GM19099 (cell line): Measurements from ENCODE around the gene FBN3.

ENCODE experiments used
- POLR2A ChIP-seq: IDR thresholded peaks from 3 replicates; pipeline ENCODE4 v1.6.1; 2011; ENCODE audit warnings: low read depth; ENCODE audit not compliant: insufficient read length; ENCODE audit errors: extremely low read depth

The FBN3 gene

DNA sequence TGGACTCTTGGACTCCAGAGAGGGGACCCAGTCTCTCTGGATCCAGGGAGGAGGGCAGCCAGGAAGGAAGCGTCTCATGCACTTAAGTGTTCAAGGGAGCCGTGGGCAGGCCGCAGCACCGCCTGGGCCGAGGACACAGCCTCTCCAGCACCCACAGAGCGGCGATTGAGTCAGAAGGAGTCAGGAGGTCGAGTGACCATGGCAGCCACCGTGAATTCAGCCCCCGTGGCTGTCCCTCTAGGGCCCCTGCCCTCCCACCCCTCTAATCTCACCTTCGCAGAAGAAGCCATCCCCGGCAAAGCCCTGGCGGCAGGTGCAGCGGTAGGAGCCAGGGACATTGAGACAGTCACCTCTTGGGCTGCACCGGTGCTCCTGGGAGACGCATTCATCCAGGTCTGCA is 38.0 kb downstream of the FBN3 start:
- TF ChIP-seq POLR2A, result no peak

DNA sequence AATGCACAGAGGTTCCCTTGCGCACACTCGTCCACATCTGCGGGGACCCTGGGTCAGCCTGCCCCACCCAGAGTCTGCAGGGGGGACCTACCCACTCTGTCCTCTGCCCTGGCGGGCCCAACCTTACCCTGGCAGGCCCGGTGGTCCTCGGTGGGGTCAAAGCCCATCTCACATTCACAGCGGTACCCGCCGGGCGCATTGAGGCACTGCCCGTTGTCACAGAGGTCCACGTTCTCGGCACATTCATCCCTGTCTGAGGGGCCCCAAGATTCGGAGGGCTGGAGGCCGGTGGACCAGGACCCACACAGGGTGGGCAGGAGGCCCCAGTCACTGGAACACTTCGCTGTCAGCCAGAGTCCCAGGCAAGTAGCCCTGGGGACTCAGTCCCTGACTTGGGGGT is 38.5 kb downstream of the FBN3 start:
- no peak for TF ChIP-seq POLR2A

DNA sequence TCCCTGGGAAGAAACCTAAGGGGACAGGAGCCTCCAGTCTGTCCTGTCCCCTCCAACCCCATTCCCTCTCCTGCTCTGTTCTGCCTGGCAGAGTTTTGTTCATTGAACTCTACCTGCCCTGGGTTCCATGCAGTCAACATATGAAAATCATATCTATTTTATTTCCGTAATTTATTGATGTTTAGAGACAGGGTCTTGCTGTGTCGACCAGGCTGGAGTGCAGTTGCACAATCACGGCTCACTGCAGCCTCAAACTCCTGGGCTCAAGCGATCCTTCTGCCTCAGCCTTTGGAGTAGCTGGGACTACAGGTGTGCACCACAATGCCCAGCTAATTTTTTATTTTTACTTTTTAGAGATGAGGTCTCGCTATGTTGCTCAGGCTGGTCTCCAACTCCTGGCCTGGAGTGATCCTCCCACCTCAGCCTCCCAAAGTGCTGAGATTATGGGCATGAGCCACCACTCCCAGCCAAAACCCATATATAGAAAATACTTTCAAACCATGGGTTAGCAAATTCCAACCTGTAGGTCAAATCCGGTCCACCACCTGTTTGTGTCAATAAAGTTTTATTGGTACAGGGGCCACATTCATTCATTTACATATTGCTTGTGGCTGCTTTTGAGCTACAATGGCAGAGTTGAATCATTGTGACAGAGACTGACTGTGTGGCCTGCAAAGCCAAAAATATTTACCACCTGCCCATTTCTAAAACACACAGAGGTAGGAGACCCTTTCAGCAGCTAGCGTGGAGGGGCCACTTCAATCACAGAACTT is 39.3 kb downstream of the FBN3 start:
- TF ChIP-seq POLR2A, result no peak

DNA sequence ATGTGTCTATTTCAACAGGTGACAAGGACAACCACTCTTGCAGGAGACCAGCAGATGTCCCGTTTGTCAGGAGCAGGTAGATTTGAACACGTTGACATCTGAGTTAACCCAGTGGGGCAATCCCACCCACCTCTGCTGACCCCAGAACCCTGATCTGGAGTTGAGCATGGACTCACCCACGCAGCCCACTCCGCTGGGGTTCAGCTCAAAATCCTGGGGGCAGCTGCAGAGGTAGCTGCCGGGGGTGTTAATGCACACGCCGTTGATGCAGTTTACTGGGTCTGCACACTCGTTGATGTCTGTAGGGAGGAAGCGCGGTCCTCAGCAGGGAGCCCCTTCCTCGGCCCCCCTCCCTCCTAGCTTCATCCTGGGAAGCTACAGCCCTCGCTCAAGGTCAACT is 39.9 kb downstream of the FBN3 start:
- no peak for TF ChIP-seq POLR2A

DNA sequence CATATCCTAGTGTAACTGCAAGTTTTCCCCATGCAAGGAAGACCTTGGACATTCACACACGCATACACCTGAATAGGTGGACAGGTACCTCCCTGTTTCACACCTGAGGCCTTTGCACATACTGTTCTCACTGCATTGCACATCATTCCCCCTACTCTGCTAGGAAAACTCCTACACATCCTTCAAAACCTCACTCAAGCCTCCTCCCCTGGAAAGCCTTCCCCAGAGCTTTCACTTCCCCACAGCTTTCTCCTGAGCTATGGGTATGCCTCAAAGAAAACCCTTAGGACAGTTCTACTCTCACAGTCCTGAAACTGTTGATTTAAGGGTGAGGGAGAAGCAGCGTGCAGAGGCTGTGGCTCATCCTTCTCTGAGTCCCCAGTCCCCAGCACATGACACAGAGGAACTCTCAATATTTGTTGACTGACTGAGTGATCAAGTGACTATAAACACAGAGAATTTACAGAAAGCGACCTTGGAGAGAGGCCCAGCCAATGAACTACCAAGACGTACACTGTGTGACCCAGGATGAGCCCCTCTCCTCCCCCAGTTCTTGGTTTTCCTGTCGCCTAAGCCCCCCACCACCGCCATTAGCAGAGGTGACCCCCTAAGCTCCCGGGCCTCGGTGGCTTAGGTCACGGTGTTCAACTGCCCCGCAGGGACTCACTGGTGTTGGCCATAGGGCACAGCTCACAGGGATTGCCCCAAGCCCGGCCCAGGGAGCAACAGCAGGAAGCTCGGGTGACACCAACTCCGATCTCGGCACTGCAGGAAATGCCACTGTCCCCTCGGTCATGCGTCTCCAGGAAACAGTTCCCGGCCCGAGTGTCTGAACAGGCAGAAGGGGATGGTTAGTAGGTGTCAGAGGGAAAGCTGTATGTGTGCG is 40.6 kb downstream of the FBN3 start:
- no peak for TF ChIP-seq POLR2A

DNA sequence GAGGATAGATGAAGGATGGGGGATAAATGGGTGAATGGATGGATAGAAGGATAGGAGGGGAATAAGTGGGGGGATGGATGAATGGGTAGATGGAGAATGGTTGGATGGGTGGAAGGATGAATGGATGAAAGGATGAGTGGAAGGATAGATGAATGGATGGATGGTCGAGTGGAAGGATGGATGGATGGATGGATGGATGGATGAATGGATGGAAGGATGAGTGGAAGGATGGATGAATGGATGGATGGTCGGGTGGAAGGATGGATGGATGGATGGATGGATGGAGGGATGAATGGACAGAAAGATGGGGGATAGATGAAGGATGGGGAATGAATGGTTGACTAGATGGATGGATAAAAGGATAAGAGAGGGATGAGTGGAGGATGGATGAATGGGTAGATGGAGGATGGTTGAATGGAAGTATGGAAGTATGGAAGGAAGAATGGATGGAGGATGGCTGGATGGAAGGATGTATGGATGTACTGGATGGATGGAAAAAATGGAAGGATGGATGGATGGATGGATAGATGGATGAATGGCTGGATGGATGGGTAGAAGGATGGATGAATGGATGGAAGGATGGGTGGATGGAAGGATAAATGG is 42.0 kb downstream of the FBN3 start:
- TF ChIP-seq POLR2A, result no peak

DNA sequence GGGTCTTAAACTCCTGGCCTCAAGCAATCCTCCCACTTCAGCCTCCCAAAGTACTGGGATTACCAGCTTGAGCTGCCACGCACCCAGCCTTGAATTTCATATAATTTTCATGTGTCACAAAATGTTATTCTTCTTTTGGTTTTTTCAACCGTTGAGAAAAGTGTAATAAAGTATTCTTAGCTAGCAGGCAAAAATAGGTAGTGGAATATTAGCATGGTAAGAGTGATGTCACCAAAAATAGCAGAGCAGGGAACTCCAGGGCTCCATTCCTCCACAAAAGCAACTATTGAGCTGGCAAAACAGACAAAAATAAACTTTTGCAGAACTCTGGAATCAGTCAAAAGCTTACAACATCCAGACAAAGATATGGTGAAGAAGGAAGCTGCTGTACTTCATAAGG is 43.9 kb downstream of the FBN3 start:
- no peak for TF ChIP-seq POLR2A

DNA sequence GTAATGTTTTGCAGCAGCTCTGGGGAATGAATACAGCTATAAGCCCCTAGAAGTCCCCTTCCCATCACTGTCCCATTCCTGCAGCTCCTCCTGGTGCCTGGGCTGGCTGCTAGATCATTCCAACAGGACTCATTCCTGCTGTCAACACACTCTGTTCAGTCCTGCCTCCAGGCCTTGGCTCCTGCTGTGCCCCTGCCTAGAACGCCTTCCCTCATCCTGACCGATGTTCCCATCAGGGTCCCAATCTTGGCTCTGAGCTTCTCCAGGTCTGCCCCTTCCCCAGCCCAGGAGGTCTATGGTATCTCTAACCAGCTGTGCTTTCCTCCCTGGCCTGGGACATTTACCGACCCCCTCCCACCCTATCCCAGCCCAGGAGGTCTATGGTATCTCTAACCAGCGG is 48.1 kb downstream of the FBN3 start:
- TF ChIP-seq POLR2A, result no peak

DNA sequence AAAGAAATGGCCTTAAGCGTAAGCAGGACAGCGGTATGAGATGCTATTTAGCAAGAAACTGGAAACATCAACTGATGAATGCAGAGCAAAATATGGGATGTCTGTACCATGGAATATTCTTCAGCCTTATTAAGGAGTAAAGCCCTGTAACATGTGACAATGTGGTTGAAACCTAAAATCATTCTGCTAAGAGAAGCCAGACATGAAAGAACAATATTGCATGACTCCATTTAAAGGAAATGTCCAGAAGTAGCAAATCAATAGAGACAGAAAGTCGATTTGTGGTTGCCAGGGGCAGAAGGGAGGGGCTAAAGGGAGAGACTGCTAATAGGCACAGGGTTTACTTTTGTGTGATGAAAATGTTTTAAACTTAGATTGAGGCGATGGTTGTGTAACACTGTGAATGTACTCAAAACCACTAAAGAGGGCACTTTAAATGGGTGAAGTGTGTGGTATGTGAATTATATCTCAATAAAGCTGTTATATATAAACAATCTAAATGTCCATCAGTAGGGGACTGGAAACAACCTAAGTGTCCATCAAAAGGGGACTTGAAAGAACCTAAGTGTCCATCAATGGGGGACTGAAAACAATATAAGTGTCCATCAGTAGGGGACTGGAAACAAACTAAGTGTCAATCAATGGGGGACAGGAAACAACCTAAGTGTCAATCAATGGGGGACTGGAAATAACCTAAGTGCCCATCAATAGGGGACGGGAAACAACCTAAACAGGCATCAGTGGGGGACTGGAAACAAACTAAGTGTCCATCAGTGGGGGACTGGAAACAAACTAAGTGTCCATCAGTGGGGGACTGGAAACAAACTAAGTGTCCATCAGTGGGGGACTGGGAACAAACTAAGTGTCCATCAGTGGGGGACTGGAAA is 51.5 kb downstream of the FBN3 start:
- no peak for TF ChIP-seq POLR2A

DNA sequence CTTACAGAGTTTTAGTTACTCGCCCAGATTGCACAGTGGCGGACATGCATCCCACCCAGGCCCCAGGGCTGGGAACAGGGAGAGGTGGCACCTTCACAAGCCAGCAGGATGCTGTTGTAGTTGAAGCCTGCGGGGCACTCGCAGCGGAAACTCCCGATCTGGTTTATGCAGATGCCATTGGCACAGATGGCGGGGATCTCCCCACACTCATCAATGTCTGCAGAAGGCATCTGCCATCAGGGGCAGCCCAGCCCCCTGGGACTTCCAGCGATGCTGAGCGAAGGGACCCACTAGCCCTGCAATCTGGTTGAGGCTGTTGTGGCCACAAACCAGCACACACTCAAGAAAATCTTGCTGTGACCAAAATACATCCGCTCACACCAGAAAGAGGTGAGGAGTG is 52.2 kb downstream of the FBN3 start:
- no peak for TF ChIP-seq POLR2A

DNA sequence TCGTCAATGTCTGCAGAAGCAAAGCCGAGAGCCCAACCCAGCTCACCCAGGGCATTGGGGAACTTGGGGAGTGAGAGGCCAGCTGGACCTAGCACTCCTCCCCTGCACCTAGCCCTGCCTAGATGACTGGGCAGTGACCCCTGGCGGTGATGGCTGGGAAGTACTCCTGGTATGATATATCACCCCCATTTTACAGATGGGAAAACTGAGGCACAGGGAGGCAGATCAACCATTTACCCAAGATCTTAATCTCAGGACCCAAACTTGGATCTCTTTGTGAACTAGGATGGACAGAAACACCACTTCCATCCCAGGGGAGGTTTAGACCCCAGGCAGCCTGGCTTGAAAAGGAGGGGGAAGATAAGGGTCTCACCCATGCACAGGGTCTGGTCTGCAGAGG is 53.3 kb downstream of the FBN3 start:
- no peak for TF ChIP-seq POLR2A

DNA sequence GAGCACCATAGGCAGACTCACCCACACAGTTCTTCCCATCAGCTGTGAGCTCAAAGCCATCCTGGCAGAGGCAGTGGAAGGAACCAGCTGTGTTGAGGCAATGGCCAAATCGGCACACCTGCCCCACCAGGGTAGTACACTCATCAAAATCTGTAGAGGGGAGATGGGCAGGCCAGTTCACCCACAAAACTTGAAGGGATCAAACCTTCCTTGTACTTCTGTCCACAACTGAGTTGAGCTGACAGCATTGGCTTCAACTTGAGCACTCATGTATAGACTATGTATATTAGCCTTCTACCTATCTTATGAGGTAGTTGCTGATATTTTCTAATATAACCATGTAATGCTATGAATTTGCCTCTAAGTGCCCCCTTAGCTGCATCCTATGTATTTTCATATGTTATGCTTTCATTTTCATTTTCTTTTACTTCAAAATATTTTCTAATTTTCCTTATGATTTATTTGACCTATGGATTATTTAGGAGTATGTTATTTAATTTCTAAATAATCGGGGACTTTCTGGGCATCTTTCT is 54.0 kb downstream of the FBN3 start:
- no peak for TF ChIP-seq POLR2A

DNA sequence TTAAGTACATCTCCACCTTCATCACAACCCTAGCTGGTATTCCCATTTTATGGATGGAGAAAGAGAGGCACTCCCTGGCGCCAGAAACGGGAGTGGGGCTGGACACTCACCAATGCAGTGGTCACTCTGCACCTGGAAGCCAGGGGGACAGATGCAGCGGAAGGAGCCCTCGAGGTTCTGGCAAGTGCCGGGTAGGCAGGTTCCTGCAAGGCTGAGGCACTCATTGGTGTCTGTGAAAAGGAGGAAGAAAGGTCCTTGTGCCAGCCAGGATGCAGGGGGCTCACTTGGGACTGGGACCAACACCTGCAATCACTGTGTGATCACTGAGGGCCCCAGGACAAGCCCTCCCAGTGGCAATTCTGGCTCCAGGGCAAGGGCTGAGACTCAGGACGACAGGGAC is 55.1 kb downstream of the FBN3 start:
- TF ChIP-seq POLR2A, result no peak

DNA sequence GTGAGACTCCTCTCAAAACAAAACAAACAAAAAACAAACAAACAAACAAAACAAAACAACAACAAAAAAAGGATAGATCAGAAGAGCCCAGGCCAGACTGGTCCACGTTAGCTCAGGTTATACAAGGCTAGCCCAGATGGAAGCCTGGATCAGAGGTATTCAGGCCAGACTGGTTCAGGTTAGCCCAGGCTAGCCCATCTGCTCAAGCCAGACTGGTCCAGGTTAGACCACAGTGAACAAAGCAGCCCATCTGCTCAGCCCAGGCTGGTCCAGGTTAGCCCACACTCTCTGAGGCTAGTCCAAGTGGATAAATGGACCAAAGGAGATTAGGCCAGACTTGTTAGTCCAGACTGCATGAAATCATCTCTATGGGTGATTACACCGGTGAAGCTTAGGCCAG is 55.7 kb downstream of the FBN3 start:
- no peak for TF ChIP-seq POLR2A
